NCI-H82 (cell line): ENCODE data around the gene GBP1.
A peak's percentile ranks its signal among the peaks of the same experiment; 100 is the strongest.
"Not testable (repeated sequence)": the region's sequence is repeated elsewhere in the genome, so short reads cannot be mapped to it uniquely, and the experiment has no call there.

Experiments
- DNase-seq: peaks from one replicate; lab custom pipeline; 2025; lab: John Stamatoyannopoulos, UW

GBP1 gene

GRCh38 chr1:89065079-89065868 is at the start of gene GBP1:
Gene GBP1, minus strand, starts transcription at chr1:89065208. Its CDS starts 1,974 bp downstream, at chr1:89063234.
- DNase-seq: no peak

- DNase-seq: no peak
Observed at GRCh38 chr1:89114662-89115061, 49.7 kb upstream of the GBP1 start.

GRCh38 chr1:89112871-89113613 is 48.0 kb upstream of the GBP1 start:
- DNase-seq: no peak

GRCh38 chr1:89104687-89105086 is 39.7 kb upstream of the GBP1 start:
- no peak for DNase-seq

GRCh38 chr1:89104147-89104546 is 39.1 kb upstream of the GBP1 start:
- no peak for DNase-seq

GRCh38 chr1:89102021-89102420 is 37.0 kb upstream of the GBP1 start:
- DNase-seq: no peak

- DNase-seq: no peak
Observed at GRCh38 chr1:89100412-89100811, 35.4 kb upstream of the GBP1 start.

GRCh38 chr1:89098857-89099256 is 33.8 kb upstream of the GBP1 start:
- DNase-seq: no peak

GRCh38 chr1:89095737-89096136 is 30.7 kb upstream of the GBP1 start:
- no peak for DNase-seq

GRCh38 chr1:89089962-89090361 is 25.0 kb upstream of the GBP1 start:
- no peak for DNase-seq

- no peak for DNase-seq
Observed at GRCh38 chr1:89088572-89088971, 23.6 kb upstream of the GBP1 start.

GRCh38 chr1:89087241-89087640 is 22.2 kb upstream of the GBP1 start:
- DNase-seq: no peak

GRCh38 chr1:89085781-89086180 is 20.8 kb upstream of the GBP1 start:
- DNase-seq: peak; percentile 58

GRCh38 chr1:89081005-89081404 is 16.0 kb upstream of the GBP1 start:
- no peak for DNase-seq

GRCh38 chr1:89080068-89080467 is 15.1 kb upstream of the GBP1 start:
- not testable (repeated sequence) for DNase-seq

- not testable (repeated sequence) for DNase-seq
Observed at GRCh38 chr1:89072466-89073065, 7.6 kb upstream of the GBP1 start.

GRCh38 chr1:89070509-89070908 is 5.5 kb upstream of the GBP1 start:
- DNase-seq: no peak

GRCh38 chr1:89069951-89070350 is 4.9 kb upstream of the GBP1 start:
- no peak for DNase-seq

- no peak for DNase-seq
Observed at GRCh38 chr1:89068291-89068690, 3.3 kb upstream of the GBP1 start.

- no peak for DNase-seq
Observed at GRCh38 chr1:89064632-89065031, 376 bp downstream of the GBP1 start.

GRCh38 chr1:89063094-89063493 is 1.9 kb downstream of the GBP1 start:
- no peak for DNase-seq

- no peak for DNase-seq
Observed at GRCh38 chr1:89060091-89060490, 4.9 kb downstream of the GBP1 start.

- DNase-seq: no peak
Observed at GRCh38 chr1:89051955-89052312, 13.1 kb downstream of the GBP1 start.
